NCI-H128 (cell line): ENCODE data around the gene TIMM22.

Source experiments
- DNase-seq: peaks from one replicate; lab custom pipeline; 2025; ENCODE audit not compliant: unreplicated experiment; lab: John Stamatoyannopoulos, UW

TIMM22 gene

GRCh38 chr17:1018547-1018946, 21.6 kb downstream of the TIMM22 start:
- DNase-seq: no peak

- no peak for DNase-seq
Measured at GRCh38 chr17:1019451-1019850, 22.5 kb downstream of the TIMM22 start.

GRCh38 chr17:1021147-1021546, 24.2 kb downstream of the TIMM22 start:
- no peak for DNase-seq

GRCh38 chr17:1022278-1023024, 25.5 kb downstream of the TIMM22 start:
- no peak for DNase-seq

GRCh38 chr17:1024076-1024475, 27.1 kb downstream of the TIMM22 start:
- no peak for DNase-seq

GRCh38 chr17:1025733-1026598, 29.0 kb downstream of the TIMM22 start:
- DNase-seq: no peak

GRCh38 chr17:1026599-1026975, 29.7 kb downstream of the TIMM22 start:
- DNase-seq: no peak

GRCh38 chr17:1027044-1027443, 30.1 kb downstream of the TIMM22 start:
- no peak for DNase-seq

GRCh38 chr17:1029196-1029921, 32.4 kb downstream of the TIMM22 start:
- no peak for DNase-seq

GRCh38 chr17:1029922-1030644, 33.2 kb downstream of the TIMM22 start:
- no peak for DNase-seq

- no peak for DNase-seq
Measured at GRCh38 chr17:1030684-1031532, 34.0 kb downstream of the TIMM22 start.

GRCh38 chr17:1031711-1032110, 34.8 kb downstream of the TIMM22 start:
- no peak for DNase-seq

- DNase-seq: no peak
Measured at GRCh38 chr17:1032391-1032790, 35.5 kb downstream of the TIMM22 start.

GRCh38 chr17:1033503-1033902, 36.6 kb downstream of the TIMM22 start:
- DNase-seq: no peak

GRCh38 chr17:1034652-1035210, 37.8 kb downstream of the TIMM22 start:
- DNase-seq: peak; percentile 3

- no peak for DNase-seq
Measured at GRCh38 chr17:1035546-1036170, 38.7 kb downstream of the TIMM22 start.

GRCh38 chr17:1036171-1036844, 39.4 kb downstream of the TIMM22 start:
- DNase-seq: no peak

- no peak for DNase-seq
Measured at GRCh38 chr17:1036845-1037237, 39.9 kb downstream of the TIMM22 start.
